Measurements from ENCODE around the gene TTC39B.

TTC39B gene

GRCh38 chr9:15231788-15232635 lies 75.0 kb downstream of the TTC39B start:
- in situ Hi-C loops (cut with HindIII; ENCODE audit: low sequenced_read_pairs) = no loop called here

DNA sequence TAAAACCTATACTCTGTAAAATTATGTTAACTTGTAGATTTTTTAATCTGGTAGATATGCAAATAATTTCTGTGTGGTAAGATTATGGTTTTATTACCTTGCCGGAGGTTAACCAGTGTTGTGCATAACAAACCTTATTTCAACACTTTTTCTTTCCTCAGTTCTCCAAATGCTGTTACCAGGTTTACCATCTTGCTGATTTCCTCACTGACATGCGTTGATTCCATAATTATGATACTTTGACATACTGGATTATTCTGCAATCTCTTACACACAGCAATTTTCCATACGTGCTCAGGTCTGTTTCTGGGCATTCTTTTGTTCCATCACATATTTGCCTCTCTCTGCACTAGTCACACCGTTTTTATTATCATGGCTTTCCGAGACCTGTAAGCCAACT lies 77.6 kb downstream of the TTC39B start:
- in situ Hi-C loops (cut with HindIII; ENCODE audit: low sequenced_read_pairs) = no loop called here

GRCh38 chr9:15227491-15227890 lies 79.5 kb downstream of the TTC39B start:
- in situ Hi-C loops (cut with HindIII; ENCODE audit: low sequenced_read_pairs) = no loop called here

DNA sequence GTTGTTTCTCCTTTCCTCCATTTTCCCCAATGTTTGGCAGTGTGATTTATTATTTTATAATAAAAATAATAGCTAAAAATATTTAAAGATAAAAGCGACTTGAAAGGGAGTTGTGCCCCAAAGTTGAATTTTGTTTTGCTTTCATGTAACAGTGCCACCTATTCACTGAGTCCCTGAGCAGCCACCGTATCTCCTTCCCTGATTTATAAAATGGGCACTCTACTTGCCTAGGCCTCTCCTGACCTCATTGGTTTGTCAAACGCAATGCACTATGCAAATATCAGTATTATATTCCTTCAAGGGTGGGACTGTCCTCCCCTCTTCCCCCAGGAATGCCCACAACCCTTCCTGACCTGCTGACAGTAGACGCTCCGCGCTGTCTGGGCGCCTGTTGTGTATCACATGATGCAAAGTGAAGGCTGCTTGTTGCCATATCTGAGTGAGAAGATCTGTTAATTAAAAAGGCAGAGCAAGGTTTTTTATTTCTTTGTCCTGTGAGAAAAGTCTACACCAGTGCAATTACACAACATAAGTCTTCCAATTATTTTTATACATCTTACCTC lies 81.4 kb downstream of the TTC39B start:
- in situ Hi-C loops (cut with HindIII; ENCODE audit: low sequenced_read_pairs) = no loop called here

DNA sequence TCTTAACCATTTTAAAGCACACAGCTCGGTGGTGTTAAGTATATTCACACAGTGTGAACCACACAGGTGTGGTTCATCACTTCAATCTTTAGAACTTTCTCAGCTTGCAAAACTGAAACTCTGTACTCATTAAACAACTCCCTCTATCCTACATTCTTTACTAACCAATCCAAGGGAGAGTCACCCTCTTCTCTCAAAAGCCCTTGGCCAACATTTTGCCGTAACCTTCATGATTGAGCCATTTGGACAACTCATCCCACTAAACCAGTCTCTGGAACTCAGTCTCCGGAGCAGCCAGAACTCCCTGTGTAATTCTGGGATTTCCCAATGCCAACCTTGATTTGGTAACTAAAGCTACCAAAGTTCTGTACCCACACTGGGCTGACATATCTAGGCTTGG lies 84.7 kb downstream of the TTC39B start:
- in situ Hi-C loops (cut with HindIII; ENCODE audit: low sequenced_read_pairs) = no loop called here

DNA sequence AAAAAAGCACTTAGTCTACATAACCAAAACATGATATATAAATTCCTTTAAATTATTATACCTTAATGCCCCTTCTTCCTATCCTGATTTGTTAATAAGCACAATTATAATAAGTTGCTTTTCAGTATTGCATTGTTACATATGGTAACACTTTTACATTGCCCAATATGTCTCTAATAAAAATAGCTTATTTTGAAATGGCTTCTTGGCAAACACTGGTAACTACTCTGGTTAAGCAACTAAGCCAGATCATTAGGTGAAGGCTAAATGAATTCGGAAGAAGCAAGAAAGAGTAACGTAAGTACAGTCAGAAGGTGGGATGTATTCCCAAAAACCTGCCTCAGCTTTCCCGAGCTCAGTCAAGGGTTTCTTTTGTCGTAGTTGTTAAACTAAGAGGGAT lies 85.3 kb downstream of the TTC39B start:
- in situ Hi-C loops (cut with HindIII; ENCODE audit: low sequenced_read_pairs) = no loop called here

DNA sequence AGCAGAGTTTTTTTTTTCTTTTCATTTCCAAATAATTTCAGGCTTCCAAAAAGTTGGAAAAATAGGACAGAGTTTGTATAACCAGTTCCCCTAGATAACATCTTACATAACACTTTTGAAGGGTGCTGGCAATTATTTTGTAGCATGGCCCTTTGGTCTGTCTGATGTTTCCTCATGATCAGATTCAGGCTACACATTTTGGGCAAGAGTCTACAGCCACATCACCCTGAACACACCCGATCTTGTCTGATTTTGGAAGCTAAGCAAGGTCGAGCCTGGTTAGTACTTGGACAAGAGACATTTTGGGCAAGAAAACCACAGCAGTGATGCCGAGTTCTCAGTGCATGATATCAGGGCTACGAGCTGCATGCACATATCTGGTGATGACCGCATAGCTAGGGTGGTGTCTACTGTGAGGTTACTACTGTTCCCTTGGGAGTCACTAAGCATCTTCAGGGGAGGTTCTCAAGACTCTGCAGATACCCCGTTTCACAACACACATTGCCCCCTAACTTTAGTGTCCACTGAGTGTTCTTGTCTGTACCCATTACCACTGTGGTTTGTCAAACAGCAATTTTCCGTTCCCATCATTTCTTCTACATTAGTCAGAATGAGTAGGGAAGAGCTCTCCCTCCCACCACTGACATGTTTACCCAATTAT lies 86.2 kb downstream of the TTC39B start:
- in situ Hi-C loops (cut with HindIII; ENCODE audit: low sequenced_read_pairs) = no loop called here

DNA sequence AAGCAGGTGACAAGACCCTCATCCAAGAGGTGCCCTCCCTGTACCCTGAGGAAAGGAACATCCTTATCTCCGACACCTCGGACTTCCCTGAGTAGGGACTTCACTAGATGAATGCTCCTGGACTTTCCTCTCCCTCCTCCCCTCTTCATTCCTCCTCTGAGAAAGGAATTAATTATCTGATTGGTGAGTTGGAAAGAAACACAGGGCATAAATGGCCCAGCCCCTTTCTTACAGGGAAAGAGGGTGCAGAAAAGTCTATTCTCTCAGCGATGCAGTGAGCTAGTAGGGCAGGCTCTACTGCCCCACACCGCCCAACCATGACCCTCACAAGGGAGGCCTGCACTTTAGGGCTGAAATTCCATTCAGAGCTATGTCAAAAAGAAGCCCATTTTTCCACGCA lies 87.5 kb downstream of the TTC39B start:
- in situ Hi-C loops (cut with HindIII; ENCODE audit: low sequenced_read_pairs) = no loop called here

DNA sequence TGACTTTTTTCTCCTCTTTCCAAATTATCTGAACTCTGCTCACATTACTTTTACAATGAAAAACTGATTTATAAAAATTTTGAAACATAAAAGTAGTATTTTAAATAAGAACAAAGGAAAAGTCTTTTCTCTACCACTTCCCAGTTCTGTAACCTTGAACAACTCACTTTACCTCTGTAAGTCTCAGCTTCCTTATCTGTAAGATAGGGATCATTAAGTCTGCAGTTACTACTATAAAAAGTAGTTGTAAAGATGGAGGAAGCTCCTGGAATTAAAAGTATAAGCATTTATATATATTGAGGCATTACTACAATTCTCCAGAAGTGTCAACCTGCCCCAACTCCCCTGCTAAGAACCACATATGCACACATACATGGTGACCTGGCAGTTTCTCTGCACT lies 88.0 kb downstream of the TTC39B start:
- in situ Hi-C loops (cut with HindIII; ENCODE audit: low sequenced_read_pairs) = no loop called here

DNA sequence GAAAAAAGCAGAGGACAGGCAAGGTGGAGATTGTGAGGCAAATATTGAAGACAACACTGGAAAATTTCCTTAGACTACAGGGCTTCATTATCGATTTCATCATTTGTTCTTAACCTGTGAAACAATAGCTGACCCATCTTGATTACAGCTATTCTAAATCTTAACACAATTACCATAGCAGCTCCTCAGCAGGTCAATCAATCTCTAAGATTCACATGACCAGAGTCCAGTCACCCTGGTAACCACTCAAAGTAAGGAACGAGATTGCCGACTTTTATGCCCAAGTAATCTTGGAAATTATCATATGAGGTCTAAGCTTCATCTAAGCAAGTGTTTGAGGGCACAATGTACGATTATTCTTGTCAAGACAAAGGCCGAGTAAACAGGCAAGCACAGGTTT lies 93.8 kb downstream of the TTC39B start:
- in situ Hi-C loops (cut with HindIII; ENCODE audit: low sequenced_read_pairs) = no loop called here

DNA sequence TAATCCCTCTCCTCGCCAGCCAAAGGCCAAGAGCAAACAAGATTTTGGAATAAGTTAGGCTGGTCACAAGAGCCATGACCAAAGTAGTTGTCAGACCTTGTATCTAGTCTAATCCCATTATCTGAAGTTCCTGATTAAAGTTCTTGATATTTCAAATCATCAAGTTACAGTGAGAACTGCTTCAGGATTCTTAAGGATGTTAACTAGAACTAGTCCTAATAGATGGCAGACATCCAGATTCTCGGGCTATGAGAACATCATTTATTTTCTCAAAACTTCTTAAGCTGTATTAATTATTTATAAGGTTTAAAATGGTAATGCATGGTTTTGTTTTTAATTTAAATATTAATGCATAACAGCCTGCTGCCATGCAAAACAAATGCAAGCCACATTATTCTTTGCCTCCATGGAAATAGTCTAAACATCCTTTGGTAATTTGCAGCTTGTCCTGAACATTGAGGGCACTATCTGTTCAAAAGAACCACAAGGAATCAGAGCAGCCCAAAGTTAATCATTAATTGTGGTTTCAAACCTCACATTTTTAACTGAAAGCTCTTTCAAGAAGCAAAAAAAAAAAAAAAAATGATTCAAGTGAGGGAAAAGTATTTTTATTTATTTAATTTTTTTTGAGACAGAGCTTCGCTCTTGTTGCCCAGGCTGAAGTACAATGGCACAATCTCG lies 95.1 kb downstream of the TTC39B start:
- in situ Hi-C loops (cut with HindIII; ENCODE audit: low sequenced_read_pairs) = no loop called here

GRCh38 chr9:15211160-15211814 lies 95.7 kb downstream of the TTC39B start:
- in situ Hi-C loops (cut with HindIII; ENCODE audit: low sequenced_read_pairs) = no loop called here

GRCh38 chr9:15206903-15207696 lies 99.9 kb downstream of the TTC39B start:
- in situ Hi-C loops (cut with HindIII; ENCODE audit: low sequenced_read_pairs) = no loop called here

GRCh38 chr9:15205632-15206420 lies 101.2 kb downstream of the TTC39B start:
- in situ Hi-C loops (cut with HindIII; ENCODE audit: low sequenced_read_pairs) = no loop called here

DNA sequence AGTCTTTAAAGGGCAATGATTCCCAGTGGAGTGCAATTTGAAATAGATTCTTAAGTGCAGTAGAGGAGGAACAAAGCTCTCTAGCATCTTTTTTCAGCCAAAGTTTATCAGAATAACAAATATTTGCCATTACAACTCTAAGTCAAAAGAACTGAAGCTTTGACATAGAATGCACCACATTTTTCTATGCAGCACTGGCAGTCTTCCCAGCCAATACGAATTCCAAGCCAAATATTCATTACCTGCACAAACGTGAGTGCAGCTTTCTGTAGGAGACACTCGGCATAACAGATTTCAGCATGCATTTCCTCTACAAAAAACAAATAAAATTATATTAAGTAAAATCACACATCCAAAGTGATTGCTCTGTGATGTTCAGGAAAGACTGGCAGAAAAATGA lies 103.4 kb downstream of the TTC39B start:
- in situ Hi-C loops (cut with HindIII; ENCODE audit: low sequenced_read_pairs) = no loop called here

DNA sequence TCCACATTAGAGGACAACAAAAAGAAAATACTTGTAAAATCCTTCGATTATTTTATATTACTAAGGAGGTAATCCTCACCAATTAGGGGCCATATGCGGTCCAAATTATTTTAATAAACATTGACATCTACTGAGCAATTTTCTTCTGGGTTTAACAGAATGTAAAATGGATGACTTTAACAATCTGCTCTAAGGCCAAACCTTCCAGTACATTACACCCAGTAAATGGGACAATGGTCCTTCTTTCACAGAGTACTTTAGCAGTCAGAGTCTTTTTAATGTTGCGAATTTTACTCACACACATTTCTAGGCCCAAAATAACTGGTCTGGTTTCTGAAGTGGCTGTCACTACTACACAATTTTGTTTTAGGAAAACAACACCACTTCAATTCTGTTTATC lies 106.9 kb downstream of the TTC39B start:
- in situ Hi-C loops (cut with HindIII; ENCODE audit: low sequenced_read_pairs) = no loop called here

GRCh38 chr9:15192856-15193255 lies 114.2 kb downstream of the TTC39B start:
- in situ Hi-C loops (cut with HindIII; ENCODE audit: low sequenced_read_pairs) = no loop called here

DNA sequence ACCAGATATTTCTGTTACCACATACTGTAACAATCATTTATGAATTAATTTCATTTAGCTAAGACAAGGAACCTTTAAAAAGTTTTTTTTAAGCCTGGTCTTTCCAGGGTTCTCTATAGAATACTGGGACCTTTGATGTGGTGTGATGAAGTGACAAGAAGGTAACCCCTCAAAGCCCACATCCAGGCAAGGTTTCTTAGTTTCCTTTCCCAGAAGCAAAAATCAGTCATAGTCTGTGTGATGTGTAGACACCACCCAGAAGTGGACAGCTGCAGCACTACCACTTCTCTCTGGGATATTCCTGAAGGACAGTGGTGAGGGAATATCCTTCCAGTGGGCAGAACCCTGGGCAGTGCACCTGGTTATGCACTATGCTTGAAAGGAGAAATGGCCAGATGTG lies 115.6 kb downstream of the TTC39B start:
- in situ Hi-C loops (cut with HindIII; ENCODE audit: low sequenced_read_pairs) = no loop called here

- in situ Hi-C loops (cut with HindIII; ENCODE audit: low sequenced_read_pairs) = no loop called here
These were observed 117.5 kb downstream of the TTC39B start for GRCh38 chr9:15189481-15189880.

DNA sequence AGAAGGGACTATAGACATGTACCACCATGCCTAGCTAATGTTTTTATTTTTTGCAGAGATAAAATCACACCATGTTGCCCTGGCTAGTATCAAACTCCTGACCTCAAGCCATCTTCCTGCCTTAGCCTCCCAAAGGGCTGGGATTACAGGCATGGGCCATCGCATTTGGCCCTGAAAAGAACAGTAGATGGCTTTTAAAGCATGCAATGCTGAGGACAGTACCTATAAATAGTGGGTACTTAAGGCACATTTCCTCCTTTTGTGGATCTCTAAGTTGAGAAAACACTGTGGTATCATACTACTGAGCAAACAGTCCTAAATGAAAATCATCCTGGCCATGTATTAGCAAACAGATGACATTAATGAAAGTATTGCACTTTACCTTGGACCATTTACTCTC lies 119.4 kb downstream of the TTC39B start:
- in situ Hi-C loops (cut with HindIII; ENCODE audit: low sequenced_read_pairs) = no loop called here
